HG02798 (cell line): ENCODE results near the gene CFAP299.

Source experiments
- ATAC-seq: cut with Tn5 transposase; IDR thresholded peaks from one replicate; pipeline ENCODE4 v1.9.1; 2021; ENCODE audit warnings: mild to moderate bottlenecking; ENCODE audit not compliant: unreplicated experiment, poor library complexity

The CFAP299 gene

DNA sequence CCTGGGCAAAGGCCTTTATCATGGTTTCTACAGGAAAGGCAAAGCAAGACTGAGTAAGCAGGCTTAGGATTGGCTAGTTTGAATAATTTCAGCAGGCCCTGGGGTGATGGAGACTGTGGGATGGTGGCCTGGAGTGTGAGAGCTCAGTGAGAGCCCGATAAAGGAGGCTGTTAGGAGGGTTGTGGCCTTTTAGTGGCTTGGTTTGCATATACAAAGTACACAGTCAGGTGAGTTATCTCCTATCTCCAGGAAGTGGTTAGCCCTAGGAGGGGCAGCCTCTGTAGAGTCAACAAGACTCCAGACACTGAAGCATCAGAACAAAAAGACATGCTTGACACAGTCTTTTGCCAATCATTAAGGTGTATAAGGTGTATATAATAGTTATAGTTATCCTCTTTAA is 157.2 kb downstream of the CFAP299 start:
- ATAC-seq: peak; percentile 38

DNA sequence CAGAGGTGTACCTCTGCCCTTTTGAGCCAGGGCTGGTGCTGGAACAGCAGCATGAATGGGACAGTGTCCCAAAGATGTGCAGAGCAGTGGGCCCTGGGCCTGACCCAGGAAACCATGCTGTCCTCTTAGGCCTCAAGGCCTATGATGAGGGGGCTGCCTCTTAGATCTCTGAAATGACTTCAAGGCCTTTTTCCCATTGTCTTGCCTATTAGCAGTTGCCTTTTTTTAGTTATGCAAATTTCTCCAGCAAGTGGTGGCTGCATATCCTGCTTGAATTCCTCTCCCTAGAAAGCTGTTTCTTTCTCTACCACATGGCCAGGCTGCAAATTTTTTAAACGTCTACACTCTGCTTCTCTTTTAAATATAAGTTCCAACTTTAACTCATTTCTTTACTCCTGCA is 160.3 kb downstream of the CFAP299 start:
- ATAC-seq: no peak

DNA sequence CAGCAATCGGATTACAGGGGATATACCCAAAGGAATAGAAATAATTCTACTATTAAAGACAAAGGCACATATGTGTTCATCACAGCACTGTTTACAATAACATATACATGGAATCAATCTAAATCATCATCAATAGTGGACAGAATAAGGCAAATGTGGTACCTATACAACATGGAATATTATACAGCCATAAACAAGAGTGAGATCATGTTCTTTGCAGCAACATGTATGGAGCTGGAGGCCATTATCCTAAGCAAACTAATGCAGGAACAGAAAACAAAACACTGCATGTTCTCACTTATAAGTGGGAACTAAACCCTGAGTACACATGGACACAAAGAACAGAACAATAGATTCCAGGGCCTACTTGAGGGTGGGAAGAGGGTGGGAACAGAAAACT is 163.2 kb downstream of the CFAP299 start:
- no peak for ATAC-seq

DNA sequence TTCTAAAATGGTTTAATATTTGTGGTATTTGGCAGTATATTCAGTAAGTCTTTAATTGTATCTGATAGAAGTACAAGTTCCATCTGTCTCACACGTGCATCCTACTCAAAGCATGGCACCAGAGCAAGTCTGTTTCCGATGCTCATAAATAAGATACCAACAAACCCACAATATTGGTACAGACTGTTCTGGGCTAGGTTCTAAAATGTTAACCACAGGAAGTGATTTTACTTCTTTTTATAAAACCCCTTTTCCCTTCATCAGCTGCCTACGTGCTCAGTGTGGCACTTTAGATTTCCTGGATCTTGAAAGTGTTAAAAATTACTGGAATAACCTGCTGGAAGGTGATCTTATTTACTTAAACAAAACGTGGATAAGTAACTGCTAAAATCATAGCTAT is 165.1 kb downstream of the CFAP299 start:
- no peak for ATAC-seq

DNA sequence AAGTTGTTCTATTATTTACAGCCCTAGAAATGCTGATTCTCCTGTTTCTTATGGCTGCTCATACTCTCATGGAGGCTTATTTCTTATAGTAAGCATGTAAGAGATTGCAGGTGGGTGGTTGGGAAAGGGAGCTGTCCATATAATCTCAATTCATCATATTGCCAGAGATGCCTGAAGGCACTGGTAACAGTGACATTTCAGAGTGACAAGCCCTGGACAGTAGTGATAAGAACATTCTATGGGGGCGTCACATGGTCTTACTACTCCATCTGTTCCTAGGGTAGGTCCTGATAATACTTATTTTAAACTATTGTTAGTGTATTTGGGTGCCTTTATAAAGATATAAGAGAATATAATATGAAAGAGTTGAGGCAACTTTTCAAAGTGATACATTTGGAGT is 171.5 kb downstream of the CFAP299 start:
- ATAC-seq: no peak

DNA sequence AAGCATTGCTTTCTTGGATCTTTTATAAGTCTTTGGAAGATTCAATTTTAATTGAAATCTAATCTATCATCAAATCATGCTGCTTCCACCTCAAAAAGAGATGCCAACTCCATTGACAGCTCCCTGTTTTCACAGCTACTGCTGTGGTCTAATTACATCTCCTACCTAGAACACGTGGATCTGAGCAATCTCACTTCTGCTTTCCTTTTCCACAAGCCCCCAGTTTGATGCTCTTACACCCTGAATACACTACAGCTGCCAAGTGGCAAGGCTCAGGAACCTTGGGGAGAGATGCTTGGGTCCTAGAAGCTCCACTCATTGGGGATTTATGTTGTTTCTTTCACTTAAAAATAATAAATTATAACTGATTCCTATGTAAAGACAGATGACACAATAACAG is 172.0 kb downstream of the CFAP299 start:
- ATAC-seq: peak; percentile 79

DNA sequence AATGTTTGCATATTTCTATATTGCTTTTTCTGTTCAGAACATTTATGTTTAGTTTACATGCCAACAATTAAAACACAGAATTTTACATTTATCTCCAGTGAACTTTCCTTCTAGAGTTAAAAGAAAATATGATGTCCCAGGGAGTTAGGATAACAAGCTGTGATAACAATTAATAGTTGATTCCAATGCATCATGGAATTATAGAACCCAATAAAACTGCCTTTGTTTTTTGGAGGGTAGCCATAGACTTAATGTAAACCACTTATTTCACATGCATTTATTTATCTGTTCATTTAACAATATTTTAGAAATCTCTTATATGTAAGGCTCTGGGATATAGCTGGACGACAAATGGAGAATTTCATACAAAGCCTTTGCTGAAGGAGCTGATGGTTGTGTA is 180.0 kb downstream of the CFAP299 start:
- ATAC-seq: no peak

DNA sequence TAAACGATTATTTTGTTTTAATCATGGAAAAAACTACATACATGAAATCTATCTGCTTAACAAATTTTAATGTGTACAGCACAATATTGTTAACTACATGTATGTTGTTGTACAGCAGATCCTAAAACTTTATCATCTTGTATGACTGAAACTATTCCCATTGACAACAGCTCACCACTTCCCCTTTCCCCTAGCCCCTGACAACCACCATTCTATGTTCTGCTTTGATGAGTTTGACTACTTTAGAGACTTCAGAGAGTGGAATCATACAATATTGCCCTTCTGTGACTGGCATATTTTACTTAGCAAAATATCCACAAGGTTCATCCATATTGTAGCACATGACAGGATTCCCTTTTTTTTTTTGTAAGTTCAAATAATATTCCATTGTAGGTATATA is 185.9 kb downstream of the CFAP299 start:
- ATAC-seq: no peak

DNA sequence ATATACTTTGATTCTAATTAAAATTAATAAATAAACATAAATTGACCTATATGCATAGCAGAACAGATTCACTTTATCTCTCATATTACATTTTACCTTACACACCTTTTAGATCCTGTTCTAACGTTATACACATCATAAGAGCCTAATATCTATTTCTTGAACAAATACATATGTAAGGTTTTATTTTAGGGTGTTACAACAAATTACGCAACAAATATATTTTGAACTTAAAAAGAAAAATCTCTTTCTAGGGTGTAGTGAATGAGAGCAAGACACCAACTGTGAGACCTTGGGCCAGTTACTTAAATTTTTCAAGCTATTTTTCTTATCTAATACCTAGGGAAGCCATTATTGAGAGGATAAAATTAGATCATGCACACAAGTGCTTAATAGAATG is 191.2 kb downstream of the CFAP299 start:
- ATAC-seq: no peak

DNA sequence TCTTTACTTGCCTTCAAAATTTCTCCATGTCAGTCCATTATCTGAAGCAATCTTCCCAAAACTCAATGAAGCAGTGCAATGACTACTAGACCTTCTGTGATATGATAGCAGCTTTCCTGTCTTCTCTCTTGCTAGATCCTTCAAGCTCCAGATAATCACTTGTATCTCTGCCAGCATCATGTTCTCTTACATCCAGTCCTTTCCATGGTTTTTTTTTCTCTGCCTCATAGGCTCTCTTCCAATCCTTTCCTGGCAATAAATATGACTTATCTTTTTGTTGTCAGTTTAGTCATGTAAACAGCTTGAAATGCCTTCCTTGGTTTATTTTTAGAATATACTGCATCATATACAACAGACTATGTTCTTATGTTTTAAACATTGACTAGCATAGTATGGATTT is 193.5 kb downstream of the CFAP299 start:
- ATAC-seq: no peak

DNA sequence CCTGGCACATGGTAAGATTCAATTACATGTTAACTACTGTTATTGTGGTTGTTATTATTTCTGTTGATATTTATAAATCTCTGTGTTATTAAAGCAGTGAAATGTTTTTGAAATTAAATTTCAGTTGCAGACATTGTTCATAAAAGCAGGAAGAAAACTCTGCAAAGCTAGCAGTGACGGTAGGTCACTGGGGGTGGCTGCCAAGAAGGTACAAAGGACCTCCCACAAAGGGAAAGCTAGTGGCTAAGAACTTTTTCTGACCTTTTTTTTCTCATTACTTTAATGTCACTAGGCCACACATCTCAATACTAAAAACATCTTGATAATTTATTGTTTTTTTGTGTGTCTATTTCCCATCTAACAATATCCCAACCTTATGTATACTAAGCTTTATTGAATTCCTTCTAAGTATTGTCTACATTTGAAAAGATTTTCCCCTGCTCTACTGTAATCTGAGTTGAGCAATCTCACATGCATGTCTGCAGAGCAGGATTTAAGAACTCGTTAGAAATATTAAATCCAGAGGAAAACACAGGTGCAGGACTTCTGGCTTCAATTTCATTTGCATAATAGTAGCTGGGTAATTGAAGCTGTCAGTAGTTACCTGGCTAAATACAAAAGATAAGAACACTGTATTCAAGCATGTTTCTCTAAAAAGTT is 197.3 kb downstream of the CFAP299 start:
- ATAC-seq: no peak

DNA sequence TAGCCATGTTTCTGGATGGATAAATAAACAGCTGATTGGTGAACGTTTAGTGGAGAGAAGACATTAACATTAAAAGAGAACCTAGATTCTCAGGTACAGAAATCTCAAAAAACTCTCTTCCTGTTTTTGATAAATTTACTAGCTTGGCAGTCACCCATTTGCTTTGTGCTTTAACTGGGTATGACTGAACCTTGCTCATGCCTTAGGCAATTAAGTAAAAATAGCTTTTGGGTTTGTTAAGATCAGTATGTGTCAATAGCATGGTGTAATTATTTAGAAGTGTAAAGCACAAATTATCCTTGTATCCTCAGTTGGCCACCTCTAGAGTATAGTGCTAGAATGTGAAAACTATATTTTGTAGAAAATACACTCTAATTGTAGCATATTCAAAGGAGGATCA is 200.0 kb downstream of the CFAP299 start:
- no peak for ATAC-seq

DNA sequence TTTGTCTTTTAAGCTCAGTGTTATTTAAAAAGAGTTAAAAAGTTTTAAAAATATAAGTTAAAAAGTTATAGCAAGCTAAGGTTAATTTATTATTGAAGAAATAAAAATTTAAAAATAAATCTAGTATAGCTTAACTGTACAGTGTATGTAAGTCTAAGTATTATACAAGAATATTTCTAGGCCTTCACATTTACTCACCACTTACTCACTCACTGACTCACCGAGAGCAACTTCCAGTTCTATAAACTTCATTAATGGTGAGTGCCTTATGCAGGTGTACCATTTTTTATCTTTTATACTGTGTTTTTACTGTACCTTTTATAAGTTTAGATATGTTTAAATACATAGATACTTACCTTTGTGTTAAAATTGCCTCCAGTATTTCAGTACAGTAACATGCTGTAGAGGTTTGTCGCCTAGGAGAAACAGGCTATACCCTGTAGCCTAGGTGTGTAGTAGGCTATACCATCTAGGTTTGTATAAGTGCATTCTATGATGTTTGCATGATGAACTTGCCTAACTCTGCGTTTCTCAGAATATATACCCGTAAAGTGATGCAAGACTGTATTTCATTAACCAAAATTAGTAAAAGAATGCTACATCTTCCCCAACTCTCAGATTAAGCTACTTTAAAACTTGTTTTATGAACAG is 202.9 kb downstream of the CFAP299 start:
- ATAC-seq: no peak

DNA sequence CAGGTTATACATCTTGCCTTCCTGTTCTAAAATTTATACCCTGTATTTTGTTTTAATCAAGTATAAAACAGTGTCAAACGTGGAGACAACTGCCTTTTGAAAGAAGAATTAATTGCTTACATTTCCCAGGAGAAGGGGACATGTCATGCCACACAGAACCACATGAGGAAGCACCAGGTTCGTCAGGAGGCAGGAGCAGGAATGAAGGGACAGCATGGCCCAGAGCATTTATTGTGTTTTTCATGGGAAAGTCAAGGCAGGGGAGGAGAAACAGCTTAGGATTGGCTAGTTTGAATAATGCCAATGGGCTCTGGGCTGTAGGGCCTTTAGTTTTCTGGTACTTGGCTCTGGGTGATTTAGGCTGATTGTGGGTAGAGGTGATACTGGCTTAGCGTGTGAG is 203.7 kb downstream of the CFAP299 start:
- no peak for ATAC-seq

DNA sequence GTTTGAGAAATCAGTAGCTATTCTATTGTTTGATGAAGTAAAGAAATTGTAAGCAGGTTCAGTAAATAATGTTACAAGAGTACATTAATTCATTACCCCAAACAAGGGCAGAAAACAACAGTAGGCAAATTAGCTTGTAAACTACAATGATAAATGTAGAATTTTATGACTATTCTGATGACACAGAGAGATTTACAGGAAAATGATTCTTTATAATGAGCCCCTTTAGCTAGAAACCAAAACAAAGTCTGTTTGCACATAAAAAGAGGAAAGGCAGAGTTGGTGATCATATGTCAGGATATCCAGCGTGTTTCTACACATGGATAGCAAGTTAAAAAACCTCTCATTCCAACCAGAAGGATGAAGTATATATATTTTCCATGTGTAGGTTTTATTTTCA is 204.8 kb downstream of the CFAP299 start:
- no peak for ATAC-seq

DNA sequence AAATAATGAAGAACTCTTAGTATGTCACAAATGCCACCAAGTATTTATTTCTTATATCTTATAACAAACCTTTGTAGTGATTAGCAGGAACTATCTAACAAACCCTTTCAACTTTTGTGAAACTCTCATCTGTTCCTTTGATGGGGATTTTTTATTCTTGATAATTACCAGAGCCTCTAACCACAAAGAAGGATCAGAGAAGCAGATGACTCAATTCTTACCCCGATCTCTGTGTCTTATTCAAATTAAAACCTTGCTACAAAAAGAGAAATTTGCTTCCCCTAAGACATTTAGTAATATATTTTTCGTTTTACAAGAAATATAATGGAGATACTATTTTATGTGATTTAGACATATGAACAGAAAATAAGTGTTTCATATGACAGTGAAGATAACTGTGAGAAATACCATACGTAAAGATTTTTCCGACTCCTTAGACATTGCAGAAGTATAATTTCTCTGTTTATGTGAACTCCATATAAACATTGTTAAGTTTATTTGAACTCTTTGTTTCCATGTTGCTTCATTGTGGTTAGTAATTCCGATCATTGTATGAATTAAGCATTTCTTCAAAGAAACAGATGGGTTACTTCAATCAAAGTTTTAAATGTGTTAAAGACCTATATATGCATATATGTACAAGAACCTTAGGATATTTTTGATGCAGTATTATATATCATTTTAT is 205.4 kb downstream of the CFAP299 start:
- ATAC-seq: peak; percentile 74

DNA sequence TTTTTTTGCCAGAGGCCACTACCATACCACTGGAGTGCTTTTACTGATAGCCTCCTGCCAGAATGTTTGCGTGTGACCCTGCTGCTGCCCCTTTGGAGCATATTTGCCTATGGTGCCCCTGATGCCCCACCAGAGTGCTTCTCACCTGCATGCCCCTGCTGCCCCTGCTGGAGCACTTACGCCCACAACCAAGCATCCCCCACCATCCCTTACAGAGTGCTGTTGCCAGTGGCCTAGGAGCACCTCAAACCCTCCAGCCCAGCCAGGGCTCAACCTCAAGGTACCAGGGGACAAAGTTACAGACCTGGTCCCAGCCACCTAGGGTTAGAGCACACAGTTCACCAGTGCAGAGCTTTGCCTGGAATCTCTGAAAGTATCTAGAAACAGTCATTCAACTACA is 207.2 kb downstream of the CFAP299 start:
- no peak for ATAC-seq

DNA sequence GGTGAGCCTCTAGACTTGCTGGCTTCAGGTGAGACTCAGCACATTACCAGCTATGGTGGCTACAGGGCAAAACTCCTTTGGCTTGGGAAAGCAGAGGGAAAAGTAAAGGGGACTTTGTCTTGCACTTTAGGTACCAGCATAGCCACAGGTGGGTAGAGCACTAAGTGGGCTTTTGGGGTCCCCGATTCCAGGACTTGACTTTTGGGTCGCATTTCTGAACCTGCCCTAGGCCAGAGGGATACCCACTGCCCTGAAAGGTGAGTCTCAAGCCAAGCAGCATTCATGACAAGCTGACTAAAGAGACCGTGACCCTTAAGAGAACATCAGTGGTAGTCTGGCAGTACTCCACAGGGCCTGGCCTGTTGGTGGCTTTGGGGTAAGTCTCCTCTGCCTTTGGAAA is 224.8 kb downstream of the CFAP299 start:
- no peak for ATAC-seq

DNA sequence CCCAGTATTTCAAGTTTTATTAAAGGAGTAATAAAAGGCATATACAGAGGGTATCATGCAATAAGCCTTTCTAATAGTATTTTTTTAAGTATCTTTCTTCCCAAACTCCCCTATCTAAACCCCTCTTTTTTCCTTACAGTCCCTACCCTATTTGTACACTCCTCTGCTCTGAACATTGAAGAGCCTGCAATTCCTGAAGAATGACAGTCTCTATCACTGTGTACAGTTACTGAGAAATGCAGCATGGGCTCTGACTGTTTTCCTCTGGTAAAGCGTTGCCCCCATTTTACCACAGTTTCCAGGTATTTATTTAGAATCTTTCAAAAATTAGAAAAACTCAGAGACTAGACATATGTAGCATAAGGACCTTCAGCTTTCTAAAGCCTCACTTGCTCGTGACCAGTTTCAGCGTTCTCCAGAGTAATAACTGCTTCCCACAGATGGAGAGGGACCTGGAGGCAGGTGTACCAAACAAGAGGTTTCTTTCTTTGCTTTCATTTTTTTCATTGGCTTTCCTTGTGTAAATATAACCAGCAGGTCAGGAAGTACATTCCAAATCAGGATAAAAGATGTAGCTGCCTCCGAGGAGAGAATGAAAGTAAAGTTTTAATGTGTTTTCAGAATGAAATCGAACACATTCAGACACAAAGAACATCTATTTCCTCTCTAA is 230.8 kb downstream of the CFAP299 start:
- ATAC-seq: no peak

DNA sequence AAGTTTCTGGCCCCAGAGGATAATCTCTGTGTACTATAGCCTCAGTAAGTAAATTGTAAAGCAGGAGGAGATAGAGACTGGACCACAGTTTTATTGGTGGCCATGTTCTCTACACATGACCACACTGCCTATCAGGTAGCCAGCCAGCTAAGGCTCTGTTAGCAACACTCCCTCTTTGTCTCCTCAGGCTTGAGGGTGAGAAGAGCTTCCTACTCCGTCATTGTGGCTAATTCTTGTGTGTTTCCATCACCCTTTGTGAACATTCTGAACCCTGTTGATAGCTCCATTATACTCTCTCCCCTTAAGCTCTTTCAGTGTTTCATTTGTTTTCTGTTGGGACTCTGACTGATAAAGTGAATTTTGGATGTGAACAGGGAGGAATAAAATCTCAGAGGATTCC is 233.4 kb downstream of the CFAP299 start:
- no peak for ATAC-seq

DNA sequence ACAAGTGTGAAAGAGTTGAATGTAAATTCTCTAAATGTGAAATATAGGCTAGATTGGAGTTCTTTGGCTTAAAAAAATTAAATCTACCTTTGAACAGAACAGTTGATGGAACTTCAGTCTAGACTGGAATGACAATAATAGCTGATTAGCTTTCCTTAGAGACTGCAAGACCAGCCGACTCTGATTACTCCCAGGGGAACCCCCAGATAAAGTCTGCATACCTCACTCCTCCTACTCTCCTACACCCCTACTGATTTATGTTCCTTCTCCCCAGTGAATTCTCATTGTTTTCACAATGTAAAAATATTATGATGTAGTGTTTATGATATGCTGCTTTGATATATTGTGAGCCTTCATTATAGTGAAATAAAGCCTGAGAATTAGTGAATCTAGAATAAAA is 241.3 kb downstream of the CFAP299 start:
- ATAC-seq: no peak
